Measurements from ENCODE around the gene SERHL2. TPM values are rescaled to one million over a fixed set of nuclear protein-coding genes. Genes with fewer than 3 reads are reported as not detected.
"Not testable (repeated sequence)": the region's sequence is repeated elsewhere in the genome, so short reads cannot be mapped to it uniquely, and the experiment has no call there.

The SERHL2 gene
- total RNA-seq, 2 experiments from 2014 or later = 0.69 TPM; not detected in 1

DNA sequence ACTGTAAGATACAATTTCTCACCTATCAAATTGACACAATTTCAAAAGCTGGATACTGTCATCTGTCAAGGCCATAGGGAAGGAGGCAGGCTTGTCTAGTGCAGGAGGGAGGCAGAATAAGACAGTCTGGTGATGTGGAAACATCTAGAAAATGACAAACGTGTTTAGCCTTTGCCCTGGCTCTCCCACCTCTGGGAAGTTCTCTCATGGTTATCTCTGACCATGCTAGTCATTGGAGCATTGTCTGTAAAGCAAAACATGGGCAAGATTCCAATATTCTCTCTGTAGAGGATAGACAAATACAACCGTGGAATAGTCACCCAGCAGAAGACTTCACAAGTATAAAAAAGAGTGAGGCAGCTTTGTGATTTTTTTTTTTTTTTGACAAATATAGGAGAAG, 9.1 kb upstream of the SERHL2 start:
- H3K4me3 ChIP-seq (ENCODE audit: low read length) = no peak overlapping the region
- H3K36me3 ChIP-seq (ENCODE audit: insufficient read depth, low read length) = no peaks in the 10 kb centered on the region
- Mint-ChIP-seq H3K27me3 (no peaks in the 10 kb centered on the region), H3K4me1 (ENCODE audit: low read depth) (no peaks in the 10 kb centered on the region), H3K9me3 (no peaks in the 10 kb centered on the region), H3K4me3 (no peak overlapping the region), H3K36me3 (ENCODE audit: low read depth) (no peaks in the 10 kb centered on the region), H3K27ac (no peak overlapping the region)
- intact Hi-C loops (cut with DNase I, micrococcal nuclease) = no loop called here
- H3K9me3 ChIP-seq (ENCODE audit: control insufficient read depth in 1 of 2, insufficient read depth in 1 of 2, low read length in 2 of 2) = no peaks in the 10 kb centered on the region
- TF ChIP-seq CTCF (IDR thresholded peaks at IDR 0.05) = no peak
- H3K27me3 ChIP-seq (ENCODE audit: control insufficient read depth in 1 of 2, insufficient read depth in 2 of 2, low read length in 2 of 2) = no peaks in the 10 kb centered on the region
- POLR2A ChIA-PET = no interaction called here
- no peak for ATAC-seq (ENCODE audit: poor library complexity)
- DNase-seq = no peak
- CTCF ChIA-PET = interaction anchor here (0.7 kb wide), 2 partner anchors 83 to 439 kb away, joined by 3 to 4 read pairs; no protein-coding TSS in a partner anchor
- H3K27ac ChIP-seq (ENCODE audit: low read depth in 1 of 2, low read length in 2 of 2) = no peak overlapping the region
- no peaks in the 10 kb centered on the region for H3K4me1 ChIP-seq (ENCODE audit: insufficient read depth, low read length)

GRCh38 chr22:42547562-42547961, 6.2 kb upstream of the SERHL2 start:
- ATAC-seq (ENCODE audit: poor library complexity) = no peak
- Mint-ChIP-seq H3K27me3 (no peaks in the 10 kb centered on the region), H3K27ac (no peak overlapping the region), H3K9me3 (no peaks in the 10 kb centered on the region), H3K36me3 (ENCODE audit: low read depth) (no peaks in the 10 kb centered on the region), H3K4me1 (ENCODE audit: low read depth) (peaks cover 6% of the 10 kb centered on the region), H3K4me3 (peak overlapping the region; percentile 54)
- no peaks in the 10 kb centered on the region for H3K27me3 ChIP-seq (ENCODE audit: control insufficient read depth in 1 of 2, insufficient read depth in 2 of 2, low read length in 2 of 2)
- H3K4me1 ChIP-seq (ENCODE audit: insufficient read depth, low read length) = peaks cover 2% of the 10 kb centered on the region
- no peak overlapping the region for H3K27ac ChIP-seq (ENCODE audit: low read depth in 1 of 2, low read length in 2 of 2)
- no peak overlapping the region for H3K4me3 ChIP-seq (ENCODE audit: low read length)
- H3K9me3 ChIP-seq (ENCODE audit: control insufficient read depth in 1 of 2, insufficient read depth in 1 of 2, low read length in 2 of 2) = no peaks in the 10 kb centered on the region
- no peak for TF ChIP-seq CTCF (IDR thresholded peaks at IDR 0.05)
- H3K36me3 ChIP-seq (ENCODE audit: insufficient read depth, low read length) = no peaks in the 10 kb centered on the region
- intact Hi-C loops (cut with DNase I, micrococcal nuclease) = no loop called here
- ChIA-PET CTCF (no interaction called here), POLR2A (no interaction called here)
- no peak for DNase-seq

DNA sequence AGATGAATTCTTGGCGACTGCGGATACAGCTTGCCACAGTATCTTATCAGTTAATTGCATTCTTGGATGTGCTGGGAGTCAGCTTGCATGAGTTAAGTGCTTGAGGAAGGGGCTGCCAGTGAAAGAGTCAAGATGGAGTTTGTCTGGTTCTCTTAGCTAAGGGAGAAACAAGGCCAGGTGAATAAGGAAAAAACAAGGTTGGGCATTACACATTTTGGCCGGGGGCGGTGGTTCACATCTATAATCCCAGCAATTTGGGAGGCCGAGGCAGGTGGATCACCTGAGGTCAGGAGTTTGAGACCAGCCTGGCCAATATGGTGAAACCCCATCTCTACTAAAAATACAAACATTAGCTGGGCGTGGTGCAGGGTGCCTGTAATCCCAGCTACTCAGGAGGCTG, 5.6 kb upstream of the SERHL2 start:
- POLR2A ChIA-PET, CTCF ChIA-PET: not testable (repeated sequence)
- peaks cover 11% of the 10 kb centered on the region for H3K4me1 Mint-ChIP-seq (ENCODE audit: low read depth)

GRCh38 chr22:42548597-42549330, 5.0 kb upstream of the SERHL2 start:
- peaks cover 11% of the 10 kb centered on the region for H3K4me1 Mint-ChIP-seq (ENCODE audit: low read depth)

More for the DNA sequence above, 5.6 kb upstream of the SERHL2 start:
- H3K9me3 Mint-ChIP-seq; H3K27ac Mint-ChIP-seq; DNase-seq; H3K27me3 Mint-ChIP-seq; H3K36me3 Mint-ChIP-seq (ENCODE audit: low read depth); H3K27ac ChIP-seq (ENCODE audit: low read depth in 1 of 2, low read length in 2 of 2); H3K4me1 ChIP-seq (ENCODE audit: insufficient read depth, low read length); H3K27me3 ChIP-seq (ENCODE audit: control insufficient read depth in 1 of 2, insufficient read depth in 2 of 2, low read length in 2 of 2); H3K4me3 ChIP-seq (ENCODE audit: low read length); ATAC-seq (ENCODE audit: poor library complexity); H3K9me3 ChIP-seq (ENCODE audit: control insufficient read depth in 1 of 2, insufficient read depth in 1 of 2, low read length in 2 of 2); H3K4me3 Mint-ChIP-seq; intact Hi-C loops (cut with DNase I, micrococcal nuclease); H3K36me3 ChIP-seq (ENCODE audit: insufficient read depth, low read length): not testable (repeated sequence)

More at GRCh38 chr22:42548597-42549330, 5.0 kb upstream of the SERHL2 start:
- Mint-ChIP-seq H3K27ac (no peak overlapping the region), H3K36me3 (ENCODE audit: low read depth) (no peaks in the 10 kb centered on the region), H3K9me3 (no peaks in the 10 kb centered on the region), H3K27me3 (no peaks in the 10 kb centered on the region), H3K4me3 (no peak overlapping the region)
- ChIA-PET CTCF (no interaction called here), POLR2A (no interaction called here)
- intact Hi-C loops (cut with DNase I, micrococcal nuclease) = no loop called here
- no peak for DNase-seq
- Histone ChIP-seq H3K4me3 (ENCODE audit: low read length) (no peak overlapping the region), H3K4me1 (ENCODE audit: insufficient read depth, low read length) (peaks cover 11% of the 10 kb centered on the region), H3K9me3 (ENCODE audit: control insufficient read depth in 1 of 2, insufficient read depth in 1 of 2, low read length in 2 of 2) (no peaks in the 10 kb centered on the region), H3K36me3 (ENCODE audit: insufficient read depth, low read length) (no peaks in the 10 kb centered on the region), H3K27me3 (ENCODE audit: control insufficient read depth in 1 of 2, insufficient read depth in 2 of 2, low read length in 2 of 2) (no peaks in the 10 kb centered on the region), H3K27ac (ENCODE audit: low read depth in 1 of 2, low read length in 2 of 2) (no peak overlapping the region)
- no peak for ATAC-seq (ENCODE audit: poor library complexity)
- TF ChIP-seq CTCF (IDR thresholded peaks at IDR 0.05) = no peak

Measured in CD4-positive, alpha-beta T cell (primary cell).